Measurements from ENCODE around the gene KRTAP9-9. TPM values are rescaled to one million over a fixed set of nuclear protein-coding genes. Genes with fewer than 3 reads are reported as not detected.

KRTAP9-9 gene
- total and polyA plus RNA-seq, 2 donors from 2014 or later: not detected

DNA sequence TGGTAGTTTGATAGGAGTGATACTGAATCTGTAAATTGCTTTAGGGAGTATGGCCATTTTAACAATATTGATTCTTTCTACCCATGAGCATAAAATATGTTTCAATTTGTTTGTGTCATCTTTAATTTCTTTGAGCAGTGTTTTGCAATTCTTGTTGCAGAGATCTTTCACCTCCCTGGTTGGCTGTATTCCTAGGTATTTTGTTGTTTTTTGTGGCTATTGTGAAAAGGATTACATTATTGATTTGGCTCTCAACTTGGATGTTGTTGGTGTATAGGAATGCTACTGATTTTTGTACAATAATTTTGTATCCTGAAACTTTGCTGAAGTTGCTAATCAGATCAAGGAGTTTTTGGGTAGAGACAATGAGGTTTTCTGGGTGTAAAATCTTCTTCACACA is 3.2 kb downstream of the KRTAP9-9 start:
- H3K36me3 ChIP-seq (ENCODE audit: control insufficient read depth in 2 of 3, insufficient read depth in 3 of 3, low read length in 3 of 3): no peaks in the 10 kb centered on the region
- DNase-seq (no peak), FAIRE-seq (no peak)
- H3K27me3 ChIP-seq (ENCODE audit: control insufficient read depth, insufficient read depth, low read length): no peaks in the 10 kb centered on the region
- TF ChIP-seq, protein P1, sequence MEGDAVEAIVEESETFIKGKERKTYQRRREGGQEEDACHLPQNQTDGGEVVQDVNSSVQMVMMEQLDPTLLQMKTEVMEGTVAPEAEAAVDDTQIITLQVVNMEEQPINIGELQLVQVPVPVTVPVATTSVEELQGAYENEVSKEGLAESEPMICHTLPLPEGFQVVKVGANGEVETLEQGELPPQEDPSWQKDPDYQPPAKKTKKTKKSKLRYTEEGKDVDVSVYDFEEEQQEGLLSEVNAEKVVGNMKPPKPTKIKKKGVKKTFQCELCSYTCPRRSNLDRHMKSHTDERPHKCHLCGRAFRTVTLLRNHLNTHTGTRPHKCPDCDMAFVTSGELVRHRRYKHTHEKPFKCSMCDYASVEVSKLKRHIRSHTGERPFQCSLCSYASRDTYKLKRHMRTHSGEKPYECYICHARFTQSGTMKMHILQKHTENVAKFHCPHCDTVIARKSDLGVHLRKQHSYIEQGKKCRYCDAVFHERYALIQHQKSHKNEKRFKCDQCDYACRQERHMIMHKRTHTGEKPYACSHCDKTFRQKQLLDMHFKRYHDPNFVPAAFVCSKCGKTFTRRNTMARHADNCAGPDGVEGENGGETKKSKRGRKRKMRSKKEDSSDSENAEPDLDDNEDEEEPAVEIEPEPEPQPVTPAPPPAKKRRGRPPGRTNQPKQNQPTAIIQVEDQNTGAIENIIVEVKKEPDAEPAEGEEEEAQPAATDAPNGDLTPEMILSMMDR (IDR thresholded peaks at IDR 0.05; ENCODE audit: borderline replicate concordance, extremely low read depth, insufficient read depth): no peak
- no peak overlapping the region for H3K27ac ChIP-seq (ENCODE audit: low read depth in 2 of 2, low read length in 2 of 2)
- no peak overlapping the region for H3K4me3 ChIP-seq (ENCODE audit: low read length in 3 of 3)
- no peak overlapping the region for H3K9ac ChIP-seq (ENCODE audit: low read length in 3 of 3)
- H3K9me3 ChIP-seq (ENCODE audit: control insufficient read depth in 2 of 3, insufficient read depth in 1 of 3, low read length in 3 of 3): no peaks in the 10 kb centered on the region
- intact Hi-C loops (cut with DNase I): no loop called here
- H3K4me1 ChIP-seq (ENCODE audit: control insufficient read depth in 2 of 3, insufficient read depth in 2 of 3, low read depth in 1 of 3, low read length in 3 of 3): no peaks in the 10 kb centered on the region

DNA sequence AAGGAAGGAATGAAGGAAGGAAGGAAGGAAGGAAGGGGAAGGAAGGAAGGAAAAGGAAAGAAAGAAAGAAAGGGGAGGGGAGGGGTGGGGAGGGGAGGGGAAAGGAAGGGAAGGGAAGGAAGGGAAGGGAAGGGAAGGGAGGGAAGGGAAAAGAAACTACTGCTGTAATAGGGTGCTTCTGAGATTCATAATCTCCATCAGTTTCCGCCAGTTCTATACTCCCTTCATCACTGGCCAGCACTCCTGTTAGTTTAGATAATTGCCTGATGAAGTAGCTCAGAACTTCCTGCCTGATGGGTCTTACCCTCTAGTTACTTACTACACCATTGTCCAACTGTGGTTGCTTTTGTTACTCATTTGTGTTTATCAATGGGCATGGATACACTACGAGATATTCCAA is 8.0 kb downstream of the KRTAP9-9 start:
- TF ChIP-seq, protein P1 (IDR thresholded peaks at IDR 0.05; ENCODE audit: borderline replicate concordance, extremely low read depth, insufficient read depth): no peak
- intact Hi-C loops (cut with DNase I): no loop called here
- FAIRE-seq (no peak), DNase-seq (no peak)
- H3K27me3 ChIP-seq (ENCODE audit: control insufficient read depth, insufficient read depth, low read length): no peaks in the 10 kb centered on the region
- no peaks in the 10 kb centered on the region for H3K36me3 ChIP-seq (ENCODE audit: control insufficient read depth in 2 of 3, insufficient read depth in 3 of 3, low read length in 3 of 3)
- H3K4me3 ChIP-seq (ENCODE audit: low read length in 3 of 3): no peak overlapping the region
- H3K27ac ChIP-seq (ENCODE audit: low read depth in 2 of 2, low read length in 2 of 2): no peak overlapping the region
- no peak overlapping the region for H3K9ac ChIP-seq (ENCODE audit: low read length in 3 of 3)
- H3K9me3 ChIP-seq (ENCODE audit: control insufficient read depth in 2 of 3, insufficient read depth in 1 of 3, low read length in 3 of 3): no peaks in the 10 kb centered on the region
- no peaks in the 10 kb centered on the region for H3K4me1 ChIP-seq (ENCODE audit: control insufficient read depth in 2 of 3, insufficient read depth in 2 of 3, low read depth in 1 of 3, low read length in 3 of 3)

DNA sequence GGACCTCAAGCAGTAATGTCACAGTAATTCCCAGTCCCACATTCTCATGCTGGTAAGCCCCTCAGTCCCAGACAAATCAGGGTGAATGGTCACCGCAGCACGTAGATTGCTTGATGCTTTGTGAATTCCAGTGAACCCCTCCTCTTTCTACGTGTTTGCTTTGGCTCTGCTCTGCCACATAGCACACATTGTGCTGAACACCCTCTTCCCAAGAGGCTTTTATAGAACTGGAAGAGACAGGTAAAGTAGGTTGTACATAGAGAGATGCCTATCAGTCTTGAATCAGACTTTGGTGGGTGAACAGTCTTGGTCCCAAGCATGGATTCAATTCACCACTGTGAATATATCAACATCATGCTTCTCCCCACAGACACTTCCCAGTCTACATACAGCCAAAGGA is 9.4 kb downstream of the KRTAP9-9 start:
- no peak for DNase-seq
- intact Hi-C loops (cut with DNase I): no loop called here
- H3K4me1 ChIP-seq (ENCODE audit: control insufficient read depth in 2 of 3, insufficient read depth in 2 of 3, low read depth in 1 of 3, low read length in 3 of 3): no peaks in the 10 kb centered on the region
- TF ChIP-seq, protein P1 (IDR thresholded peaks at IDR 0.05; ENCODE audit: borderline replicate concordance, extremely low read depth, insufficient read depth): no peak
- H3K9me3 ChIP-seq (ENCODE audit: control insufficient read depth in 2 of 3, insufficient read depth in 1 of 3, low read length in 3 of 3): no peaks in the 10 kb centered on the region
- H3K27me3 ChIP-seq (ENCODE audit: control insufficient read depth, insufficient read depth, low read length): no peaks in the 10 kb centered on the region
- no peak for FAIRE-seq
- H3K27ac ChIP-seq (ENCODE audit: low read depth in 2 of 2, low read length in 2 of 2): no peak overlapping the region
- no peaks in the 10 kb centered on the region for H3K36me3 ChIP-seq (ENCODE audit: control insufficient read depth in 2 of 3, insufficient read depth in 3 of 3, low read length in 3 of 3)
- H3K4me3 ChIP-seq (ENCODE audit: low read length in 3 of 3): no peak overlapping the region
- H3K9ac ChIP-seq (ENCODE audit: low read length in 3 of 3): no peak overlapping the region

DNA sequence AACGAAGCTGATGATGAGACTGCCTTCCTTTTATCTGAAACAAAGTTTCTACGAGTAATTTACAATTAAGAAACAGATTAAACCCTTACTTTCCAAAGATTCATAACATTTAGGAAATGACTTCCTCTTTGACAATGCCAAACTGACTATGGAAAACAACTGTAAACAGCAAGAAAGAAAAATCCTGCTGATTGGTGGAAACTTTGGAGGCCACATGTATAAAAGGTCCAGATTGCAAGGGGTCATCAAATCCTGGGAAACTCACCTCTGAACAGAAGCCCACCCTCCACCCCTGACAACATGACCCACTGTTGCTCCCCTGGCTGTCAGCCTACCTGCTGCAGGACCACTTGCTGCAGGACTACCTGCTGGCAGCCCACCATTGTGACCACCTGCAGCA is 9.9 kb downstream of the KRTAP9-9 start, which contains the start of gene KRTAP9-6:
Gene KRTAP9-6 (plus strand): TSS at position 301 of the 400 bp plus-strand sequence. CDS start 0 bp downstream, at position 301.
- intact Hi-C loops (cut with DNase I): no loop called here
- Histone ChIP-seq H3K27ac (ENCODE audit: low read depth in 2 of 2, low read length in 2 of 2) (no peak within 1 kb of the TSS), H3K27me3 (ENCODE audit: control insufficient read depth, insufficient read depth, low read length) (no peaks in the 10 kb centered on the region), H3K4me3 (ENCODE audit: low read length in 3 of 3) (no peak within 1 kb of the TSS), H3K36me3 (ENCODE audit: control insufficient read depth in 2 of 3, insufficient read depth in 3 of 3, low read length in 3 of 3) (no peaks in the 10 kb centered on the region), H3K4me1 (ENCODE audit: control insufficient read depth in 2 of 3, insufficient read depth in 2 of 3, low read depth in 1 of 3, low read length in 3 of 3) (no peaks in the 10 kb centered on the region), H3K9ac (ENCODE audit: low read length in 3 of 3) (no peak within 1 kb of the TSS), H3K9me3 (ENCODE audit: control insufficient read depth in 2 of 3, insufficient read depth in 1 of 3, low read length in 3 of 3) (no peaks in the 10 kb centered on the region)
- DNase-seq (no peak), FAIRE-seq (no peak)
- TF ChIP-seq, protein P1 (IDR thresholded peaks at IDR 0.05; ENCODE audit: borderline replicate concordance, extremely low read depth, insufficient read depth): no peak

Data from kidney (tissue), 14 donors.